Activated CD8-positive, alpha-beta memory T cell treated with anti-CD3 and anti-CD28 coated beads, Interleukin-2, amount 50 U/mL, for 1 hour (primary cell): ENCODE measurements around the gene DLL4.
"Not testable (repeated sequence)": the region's sequence is repeated elsewhere in the genome, so short reads cannot be mapped to it uniquely, and the experiment has no call there.

Experiments used
- DNase-seq: peaks from one replicate; pipeline ENCODE4 v3.0.0-alpha.2; 2020; ENCODE audit errors: extremely low read depth

The DLL4 gene

GRCh38 chr15:40958723-40959122 lies 29.6 kb downstream of the DLL4 start:
- DNase-seq, result no peak

GRCh38 chr15:40959331-40960141 lies 30.4 kb downstream of the DLL4 start:
- DNase-seq, result no peak

GRCh38 chr15:40960151-40960885 lies 31.2 kb downstream of the DLL4 start:
- DNase-seq, result no peak

GRCh38 chr15:40960925-40961324 lies 31.8 kb downstream of the DLL4 start:
- no peak for DNase-seq

GRCh38 chr15:40961740-40962139 lies 32.6 kb downstream of the DLL4 start:
- DNase-seq, result not testable (repeated sequence)

GRCh38 chr15:40962317-40962716 lies 33.2 kb downstream of the DLL4 start:
- not testable (repeated sequence) for DNase-seq

GRCh38 chr15:40963201-40963600 lies 34.1 kb downstream of the DLL4 start:
- DNase-seq, result no peak

- no peak for DNase-seq
Measured at GRCh38 chr15:40964006-40964405, 34.9 kb downstream of the DLL4 start.

- DNase-seq, result no peak
Measured at GRCh38 chr15:40964634-40965033, 35.5 kb downstream of the DLL4 start.

- no peak for DNase-seq
Measured at GRCh38 chr15:40968290-40969085, 39.3 kb downstream of the DLL4 start.

- DNase-seq, result no peak
Measured at GRCh38 chr15:40969363-40969762, 40.2 kb downstream of the DLL4 start.

GRCh38 chr15:40974879-40975278 lies 45.7 kb downstream of the DLL4 start:
- no peak for DNase-seq

GRCh38 chr15:40976819-40977218 lies 47.7 kb downstream of the DLL4 start:
- no peak for DNase-seq

GRCh38 chr15:40978141-40978540 lies 49.0 kb downstream of the DLL4 start:
- DNase-seq, result no peak

- no peak for DNase-seq
Measured at GRCh38 chr15:40978562-40978961, 49.4 kb downstream of the DLL4 start.

- no peak for DNase-seq
Measured at GRCh38 chr15:40981186-40981585, 52.0 kb downstream of the DLL4 start.

GRCh38 chr15:40982855-40983254 lies 53.7 kb downstream of the DLL4 start:
- no peak for DNase-seq

GRCh38 chr15:40984406-40984805 lies 55.3 kb downstream of the DLL4 start:
- DNase-seq, result no peak

- no peak for DNase-seq
Measured at GRCh38 chr15:40984964-40985363, 55.8 kb downstream of the DLL4 start.

- DNase-seq, result no peak
Measured at GRCh38 chr15:40985541-40986330, 56.6 kb downstream of the DLL4 start.

GRCh38 chr15:40986820-40987219 lies 57.7 kb downstream of the DLL4 start:
- DNase-seq, result no peak

GRCh38 chr15:40988156-40988555 lies 59.0 kb downstream of the DLL4 start:
- no peak for DNase-seq
